GM12872 (cell line): ENCODE data around the gene ZMAT5.

Experiments
- CTCF ChIP-seq: IDR thresholded peaks from 3 replicates; pipeline ENCODE4 v1.5.1; 2011; ENCODE audit warnings: low read depth, mild to moderate bottlenecking, low read length, moderate library complexity; ENCODE audit not compliant: insufficient read depth

ZMAT5 gene

DNA sequence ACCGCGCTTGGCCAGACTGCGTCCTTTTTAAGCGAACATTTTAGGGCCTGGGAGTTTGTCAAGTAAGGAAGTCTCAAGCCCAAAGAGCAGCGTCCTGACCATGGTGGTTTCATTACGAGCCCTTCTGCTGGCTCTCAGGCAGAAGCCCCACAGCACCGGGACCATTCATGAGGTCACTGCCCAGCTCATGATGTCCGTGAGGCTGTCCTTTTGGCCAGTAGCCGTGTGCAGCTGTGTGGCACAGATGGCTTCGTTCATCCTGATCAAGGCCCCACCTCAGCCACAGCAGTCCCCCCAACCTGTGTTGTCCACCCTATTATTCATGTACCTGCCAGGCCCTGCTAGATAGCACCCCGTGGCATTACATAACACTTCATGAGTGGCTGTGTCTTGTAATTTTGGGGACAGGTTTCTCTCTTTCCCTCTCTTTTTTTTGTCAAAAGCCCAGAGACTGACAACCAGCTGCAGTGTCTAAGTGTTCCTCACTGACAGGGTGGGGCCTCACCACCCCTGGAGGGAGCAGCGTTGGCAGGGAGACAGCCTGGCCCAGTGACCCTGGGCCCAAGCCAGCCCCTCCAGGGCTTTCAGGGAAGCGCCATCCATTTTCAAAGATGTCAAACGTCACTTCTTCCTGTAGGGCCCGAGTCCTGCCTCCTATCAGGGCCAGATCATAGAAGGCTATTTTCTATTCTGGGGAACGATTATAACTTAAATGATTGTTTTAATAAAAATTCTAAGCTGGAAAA is 68.8 kb downstream of the ZMAT5 start:
- no peak for TF ChIP-seq CTCF

DNA sequence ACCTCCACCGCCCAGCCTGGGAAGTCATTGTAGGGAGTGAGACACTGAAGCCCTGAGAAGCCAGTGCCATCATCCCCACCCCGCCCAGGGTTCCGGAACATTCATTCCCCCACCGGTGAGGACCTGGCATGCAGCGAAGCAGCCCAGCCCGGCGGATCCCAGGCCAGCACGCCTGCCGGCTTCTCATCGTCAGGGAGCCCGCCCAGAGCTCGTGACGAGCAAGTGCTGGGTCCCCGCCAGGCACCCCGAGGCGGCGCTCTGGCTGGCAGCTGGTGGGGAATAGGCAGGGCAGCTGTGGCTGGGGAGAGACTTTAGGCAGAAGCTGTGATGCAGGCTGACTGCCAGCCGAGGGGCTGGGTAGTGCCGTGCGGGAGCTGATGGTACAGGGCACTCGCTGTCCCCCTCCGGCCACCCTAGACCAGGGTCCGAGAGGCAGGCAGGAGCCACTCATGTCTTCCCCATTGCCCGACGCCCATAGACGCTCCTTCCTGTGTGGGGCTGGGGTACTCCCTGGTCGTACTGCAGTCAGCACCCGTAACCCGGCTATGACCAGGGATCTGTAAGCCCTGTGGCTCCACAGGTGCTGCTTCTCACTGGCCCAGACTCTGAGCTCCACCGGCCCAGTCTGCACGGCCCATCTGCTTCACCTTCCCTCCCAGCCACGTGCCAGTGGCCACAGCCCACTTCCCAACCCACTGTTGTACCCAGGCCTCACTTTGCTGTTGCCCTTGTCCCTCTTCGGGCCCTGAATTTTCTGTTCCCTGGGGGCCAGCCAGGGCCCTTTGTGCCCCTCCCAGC is 71.5 kb downstream of the ZMAT5 start:
- TF ChIP-seq CTCF: no peak

DNA sequence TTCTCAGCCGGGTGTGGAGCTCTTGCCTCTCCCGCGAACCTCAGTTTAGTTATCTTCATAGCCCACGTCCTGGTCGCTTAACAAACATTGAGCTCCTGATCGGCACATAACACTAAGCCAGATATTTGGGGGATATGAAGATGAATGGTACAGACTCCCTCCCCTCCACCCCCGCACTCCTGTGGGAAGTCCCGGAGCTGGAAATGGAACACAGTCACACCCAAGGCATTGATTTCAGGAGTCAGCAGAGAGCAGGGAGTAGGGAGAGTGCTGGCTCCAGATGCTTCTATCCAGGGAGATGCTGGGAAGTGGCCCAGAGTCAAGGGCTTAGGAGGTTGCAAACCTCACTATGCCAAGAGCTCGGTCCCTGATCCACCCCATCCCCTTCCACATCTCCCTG is 73.1 kb downstream of the ZMAT5 start:
- TF ChIP-seq CTCF: no peak

DNA sequence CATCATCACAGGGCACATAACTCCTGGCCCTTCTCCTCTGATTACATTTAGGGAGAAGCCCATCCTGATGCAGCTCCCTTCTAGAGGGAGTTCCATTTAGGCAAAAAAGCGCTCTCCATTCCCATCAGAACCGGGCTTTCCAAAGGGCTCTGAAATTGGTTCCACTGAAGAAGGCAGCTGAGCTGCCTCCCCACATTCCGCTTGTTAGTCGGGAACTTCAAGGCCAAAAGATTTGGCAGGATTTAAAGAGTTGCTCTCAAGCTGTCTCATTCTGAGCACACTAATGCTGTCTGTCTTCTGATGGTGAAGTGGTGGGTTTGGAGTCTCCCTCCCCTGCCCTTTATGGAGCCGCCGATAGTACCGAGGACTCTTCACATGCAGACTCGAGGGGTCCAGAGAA is 73.6 kb downstream of the ZMAT5 start:
- TF ChIP-seq CTCF: no peak

GRCh38 chr22:29692327-29692640 is 74.5 kb downstream of the ZMAT5 start:
- no peak for TF ChIP-seq CTCF

DNA sequence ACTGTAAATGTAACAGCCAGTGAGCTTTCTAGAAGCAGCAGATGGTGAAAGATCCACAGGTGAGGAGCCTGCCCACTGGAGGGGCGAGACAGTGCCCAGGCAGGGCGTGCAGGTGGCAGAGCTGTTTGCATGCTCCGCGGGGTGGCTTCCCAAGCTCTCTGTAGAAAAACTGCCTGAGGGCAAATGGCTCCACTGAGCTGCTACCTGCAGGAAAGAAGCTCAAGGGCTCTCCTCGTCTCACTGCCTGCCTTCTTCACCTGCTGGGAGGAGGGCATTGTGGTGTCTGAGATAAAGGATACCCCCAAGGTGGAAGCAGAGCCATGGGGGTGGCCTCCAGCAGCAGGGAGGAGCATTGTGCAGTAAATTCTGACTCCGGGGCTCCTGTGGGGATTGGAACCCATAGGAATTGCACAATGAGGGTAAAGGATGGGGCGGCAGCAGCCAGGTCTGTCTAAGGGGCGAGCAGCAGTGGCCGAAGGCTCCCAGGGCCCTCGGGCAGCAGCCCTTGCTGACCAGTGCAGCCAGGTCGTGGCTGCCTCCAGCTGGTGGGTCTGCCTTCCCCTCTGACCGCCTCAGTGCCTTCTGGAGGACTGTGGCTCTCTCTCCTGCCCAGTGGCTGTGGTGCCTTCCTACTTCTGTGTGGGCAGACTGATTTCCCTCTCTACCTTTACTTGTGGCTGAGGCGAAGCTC is 75.0 kb downstream of the ZMAT5 start:
- TF ChIP-seq CTCF: no peak

- TF ChIP-seq CTCF: no peak
Measured at GRCh38 chr22:29690476-29690875, 76.3 kb downstream of the ZMAT5 start.
